ENCODE measurements around the gene TSHZ2.

Gene TSHZ2

DNA sequence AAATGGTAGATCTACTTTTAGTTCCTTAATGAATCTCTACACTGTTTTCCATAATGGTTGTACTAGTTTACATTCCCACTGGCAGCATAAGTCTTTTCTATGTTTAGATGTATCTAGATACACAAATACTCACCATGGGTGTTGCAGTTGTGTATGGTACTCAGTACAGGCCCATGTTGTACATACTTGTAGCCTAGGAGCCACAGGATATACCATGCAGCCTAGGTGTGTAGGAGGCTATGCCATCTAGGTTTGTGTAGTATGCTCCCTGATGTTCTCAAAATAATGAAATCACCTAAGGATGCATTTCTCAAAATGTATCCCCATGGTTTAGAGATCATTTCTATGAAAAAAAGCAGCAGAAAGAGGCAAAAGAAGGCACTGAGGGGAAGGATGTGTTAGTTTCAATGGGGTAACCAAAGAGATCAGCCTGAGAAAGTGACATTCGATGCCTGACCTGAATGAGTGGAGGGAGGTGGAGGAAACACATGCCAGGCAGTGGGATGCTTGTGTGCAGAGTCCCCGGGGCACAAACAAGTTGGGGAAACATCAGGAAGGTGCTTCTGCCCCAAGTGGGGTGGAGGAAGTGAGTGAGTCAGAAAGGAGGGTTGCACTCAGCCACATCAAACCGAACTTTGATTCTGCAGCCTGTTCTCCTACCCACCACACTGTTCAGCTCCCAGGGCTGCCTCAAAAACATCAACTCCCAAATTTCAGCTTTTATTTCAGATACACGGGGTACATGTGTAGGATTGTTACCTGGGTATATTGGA lies 430.3 kb downstream of the TSHZ2 start:
- Histone ChIP-seq H3K4me1 (ENCODE audit: low read length) (no peaks in the 10 kb centered on the region), H3K27me3 (ENCODE audit: low read depth, low read length) (0 out of 2 replicates have a peak, but pooled peaks cover 12% of the 10 kb centered on the region), H3K79me2 (ENCODE audit: low read length) (no peaks in the 10 kb centered on the region), H3K27ac (ENCODE audit: low read length) (no peak overlapping the region), H4K20me1 (ENCODE audit: insufficient read depth, low read length) (no peaks in the 10 kb centered on the region), H3K9ac (ENCODE audit: low read length) (no peak overlapping the region), H3K4me3 (ENCODE audit: low read length) (no peak overlapping the region), H3K36me3 (replicated peaks; ENCODE audit: low read depth, low read length) (no peaks in the 10 kb centered on the region), H3K4me2 (ENCODE audit: low read length) (no peak overlapping the region), H2AFZ (ENCODE audit: low read depth, low read length) (no peak overlapping the region), H3K9me3 (ENCODE audit: insufficient read depth, low read length) (no peaks in the 10 kb centered on the region)
- TF ChIP-seq, protein P1, sequence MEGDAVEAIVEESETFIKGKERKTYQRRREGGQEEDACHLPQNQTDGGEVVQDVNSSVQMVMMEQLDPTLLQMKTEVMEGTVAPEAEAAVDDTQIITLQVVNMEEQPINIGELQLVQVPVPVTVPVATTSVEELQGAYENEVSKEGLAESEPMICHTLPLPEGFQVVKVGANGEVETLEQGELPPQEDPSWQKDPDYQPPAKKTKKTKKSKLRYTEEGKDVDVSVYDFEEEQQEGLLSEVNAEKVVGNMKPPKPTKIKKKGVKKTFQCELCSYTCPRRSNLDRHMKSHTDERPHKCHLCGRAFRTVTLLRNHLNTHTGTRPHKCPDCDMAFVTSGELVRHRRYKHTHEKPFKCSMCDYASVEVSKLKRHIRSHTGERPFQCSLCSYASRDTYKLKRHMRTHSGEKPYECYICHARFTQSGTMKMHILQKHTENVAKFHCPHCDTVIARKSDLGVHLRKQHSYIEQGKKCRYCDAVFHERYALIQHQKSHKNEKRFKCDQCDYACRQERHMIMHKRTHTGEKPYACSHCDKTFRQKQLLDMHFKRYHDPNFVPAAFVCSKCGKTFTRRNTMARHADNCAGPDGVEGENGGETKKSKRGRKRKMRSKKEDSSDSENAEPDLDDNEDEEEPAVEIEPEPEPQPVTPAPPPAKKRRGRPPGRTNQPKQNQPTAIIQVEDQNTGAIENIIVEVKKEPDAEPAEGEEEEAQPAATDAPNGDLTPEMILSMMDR (IDR thresholded peaks at IDR 0.05; ENCODE audit: low read depth, low read length): no peak
- no peak for TF ChIP-seq EZH2phosphoT487 (IDR thresholded peaks at IDR 0.05; ENCODE audit: low read depth)

DNA sequence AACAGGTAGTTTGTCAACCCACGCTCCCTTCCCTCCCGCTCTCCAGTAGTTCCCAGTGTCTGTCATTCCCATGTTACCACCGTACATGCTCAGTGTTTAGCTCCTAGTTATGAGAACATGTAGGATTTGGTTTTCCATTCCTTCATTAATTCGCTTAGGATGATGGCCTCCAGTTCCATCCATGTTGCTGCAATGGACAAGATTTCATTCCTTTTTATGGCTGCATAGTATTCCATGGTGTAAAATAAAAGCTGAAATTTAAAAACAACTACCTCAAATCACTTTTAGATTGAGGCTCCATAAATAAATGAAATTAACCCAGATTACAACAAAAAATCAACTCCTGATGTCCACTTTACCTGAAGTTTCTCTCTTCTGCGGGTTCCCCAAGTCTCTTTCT lies 430.9 kb downstream of the TSHZ2 start:
- Histone ChIP-seq H3K9ac (ENCODE audit: low read length) (no peak overlapping the region), H3K27ac (ENCODE audit: low read length) (no peak overlapping the region), H3K4me3 (ENCODE audit: low read length) (no peak overlapping the region), H4K20me1 (ENCODE audit: insufficient read depth, low read length) (no peaks in the 10 kb centered on the region), H3K27me3 (ENCODE audit: low read depth, low read length) (0 out of 2 replicates have a peak, but pooled peaks cover 13% of the 10 kb centered on the region), H3K4me1 (ENCODE audit: low read length) (no peaks in the 10 kb centered on the region), H3K9me3 (ENCODE audit: insufficient read depth, low read length) (no peaks in the 10 kb centered on the region), H3K79me2 (ENCODE audit: low read length) (no peaks in the 10 kb centered on the region), H2AFZ (ENCODE audit: low read depth, low read length) (no peak overlapping the region), H3K36me3 (replicated peaks; ENCODE audit: low read depth, low read length) (no peaks in the 10 kb centered on the region), H3K4me2 (ENCODE audit: low read length) (no peak overlapping the region)
- no peak for TF ChIP-seq EZH2phosphoT487 (IDR thresholded peaks at IDR 0.05; ENCODE audit: low read depth)
- TF ChIP-seq, protein P1 (IDR thresholded peaks at IDR 0.05; ENCODE audit: low read depth, low read length): no peak

DNA sequence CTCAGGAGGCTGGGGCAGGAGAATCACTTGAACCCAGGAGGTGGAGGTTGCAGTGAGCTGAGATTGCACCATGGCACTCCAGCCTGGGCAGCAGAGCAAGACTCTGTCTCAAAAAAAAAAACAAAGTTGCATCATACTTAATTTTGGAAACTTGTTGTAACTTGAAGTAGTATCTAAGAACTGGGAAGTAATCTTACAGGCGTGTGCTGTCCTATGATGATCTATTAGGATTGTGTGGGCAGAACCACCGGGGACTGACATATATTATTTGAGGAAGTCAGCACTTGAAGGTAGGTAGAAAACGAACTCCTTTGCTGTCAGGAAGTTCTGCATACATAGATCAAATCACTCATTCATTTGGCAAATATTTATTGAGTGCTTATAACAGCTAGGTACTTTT lies 433.0 kb downstream of the TSHZ2 start:
- Histone ChIP-seq H4K20me1 (ENCODE audit: insufficient read depth, low read length) (no peaks in the 10 kb centered on the region), H3K36me3 (replicated peaks; ENCODE audit: low read depth, low read length) (no peaks in the 10 kb centered on the region), H3K9ac (ENCODE audit: low read length) (no peak overlapping the region), H3K79me2 (ENCODE audit: low read length) (no peaks in the 10 kb centered on the region), H3K9me3 (ENCODE audit: insufficient read depth, low read length) (no peaks in the 10 kb centered on the region), H3K27me3 (ENCODE audit: low read depth, low read length) (0 out of 2 replicates have a peak, but pooled peaks cover 13% of the 10 kb centered on the region), H3K4me2 (ENCODE audit: low read length) (no peak overlapping the region), H3K4me1 (ENCODE audit: low read length) (no peaks in the 10 kb centered on the region), H2AFZ (ENCODE audit: low read depth, low read length) (no peak overlapping the region), H3K27ac (ENCODE audit: low read length) (no peak overlapping the region), H3K4me3 (ENCODE audit: low read length) (no peak overlapping the region)
- no peak for TF ChIP-seq EZH2phosphoT487 (IDR thresholded peaks at IDR 0.05; ENCODE audit: low read depth)
- TF ChIP-seq, protein P1 (IDR thresholded peaks at IDR 0.05; ENCODE audit: low read depth, low read length): no peak

DNA sequence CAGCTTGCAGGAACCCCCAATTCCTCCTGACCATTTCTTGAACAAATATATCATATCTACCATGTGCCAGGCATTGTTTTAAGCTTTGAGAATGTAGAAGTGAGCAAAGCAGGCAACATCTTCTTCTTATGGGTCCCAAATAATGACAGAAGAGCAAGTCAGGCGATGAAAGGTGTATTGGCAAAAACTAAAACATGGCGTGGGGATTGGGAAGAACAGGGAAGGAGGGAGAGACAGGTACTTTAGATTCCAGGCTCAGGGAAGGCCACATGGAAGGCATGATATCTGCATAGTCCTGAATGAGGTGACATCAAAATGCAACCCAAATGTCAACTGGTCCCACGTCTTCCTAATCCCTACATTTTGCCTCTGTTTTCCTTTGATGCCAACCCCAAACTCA lies 434.4 kb downstream of the TSHZ2 start:
- H3K36me3 ChIP-seq (replicated peaks; ENCODE audit: low read depth, low read length): no peaks in the 10 kb centered on the region
- H3K27me3 ChIP-seq (ENCODE audit: low read depth, low read length): 0 out of 2 replicates have a peak, but pooled peaks cover 13% of the 10 kb centered on the region
- H2AFZ ChIP-seq (ENCODE audit: low read depth, low read length): no peak overlapping the region
- no peaks in the 10 kb centered on the region for H3K4me1 ChIP-seq (ENCODE audit: low read length)
- H3K9ac ChIP-seq (ENCODE audit: low read length): no peak overlapping the region
- H3K4me3 ChIP-seq (ENCODE audit: low read length): no peak overlapping the region
- no peaks in the 10 kb centered on the region for H3K9me3 ChIP-seq (ENCODE audit: insufficient read depth, low read length)
- H4K20me1 ChIP-seq (ENCODE audit: insufficient read depth, low read length): no peaks in the 10 kb centered on the region
- H3K4me2 ChIP-seq (ENCODE audit: low read length): no peak overlapping the region
- no peak overlapping the region for H3K27ac ChIP-seq (ENCODE audit: low read length)
- H3K79me2 ChIP-seq (ENCODE audit: low read length): no peaks in the 10 kb centered on the region
- no peak for TF ChIP-seq EZH2phosphoT487 (IDR thresholded peaks at IDR 0.05; ENCODE audit: low read depth)
- TF ChIP-seq, protein P1 (IDR thresholded peaks at IDR 0.05; ENCODE audit: low read depth, low read length): no peak
